ENCODE data around the gene TPPP2. TPM values are rescaled to one million over a fixed set of nuclear protein-coding genes. Genes with fewer than 3 reads are reported as not detected.
"Not testable (repeated sequence)": the region's sequence is repeated elsewhere in the genome, so short reads cannot be mapped to it uniquely, and the experiment has no call there.

TPPP2 gene
- total and polyA plus RNA-seq, 9 of the 15 experiments (the other 6 are each of a cell fraction or from before 2014, with no cell fraction given): 0.18 TPM; not detected in 8

- TF ChIP-seq CUX1 (CRISPR knock-in tag; IDR thresholded peaks at IDR 0.05): no peak
- TF ChIP-seq ZNF586 (CRISPR knock-in tag; conservative IDR thresholded peaks at IDR 0.05): no peak
- TF ChIP-seq RBM15 (IDR thresholded peaks at IDR 0.05; ENCODE audit: insufficient read depth, low read length): no peak
- no peak for TF ChIP-seq PREB (CRISPR knock-in tag; IDR thresholded peaks at IDR 0.05)
- no peak for TF ChIP-seq FUS (optimal IDR thresholded peaks at IDR 0.05; ENCODE audit: low read depth, low read length)
- no peak for TF ChIP-seq NFE2L1 (tag; IDR thresholded peaks at IDR 0.05; ENCODE audit: borderline replicate concordance, low read depth)
These were observed 47.2 kb upstream of the TPPP2 start (continued) for GRCh38 chr14:20982646-20983369.

GRCh38 chr14:20985650-20986049 lies 44.4 kb upstream of the TPPP2 start:
- H3K9me3 ChIP-seq (replicated peaks; ENCODE audit: control insufficient read depth, insufficient read depth, low read depth, low read length); H3K4me2 ChIP-seq (ENCODE audit: insufficient read depth, low read length); CTCF ChIA-PET (ENCODE audit: low intra/inter-chr PET ratio); H3K4me3 ChIP-seq; H3K9me1 ChIP-seq (ENCODE audit: control insufficient read depth, insufficient read depth, low read length); H4K20me1 ChIP-seq (replicated peaks; ENCODE audit: control insufficient read depth, insufficient read depth, low read length); intact Hi-C loops (cut with micrococcal nuclease); H2AFZ ChIP-seq (ENCODE audit: low read depth, low read length); H3K79me2 ChIP-seq (ENCODE audit: control insufficient read depth, insufficient read depth, low read length); BruUV-seq (replicated peaks); H3K9ac ChIP-seq (ENCODE audit: insufficient read depth in 1 of 2, low read depth in 2 of 2, low read length in 2 of 2); DNase-seq (ENCODE audit: extremely low read depth in 1 of 4, low spot score in 3 of 4); H3K27me3 ChIP-seq (ENCODE audit: control insufficient read depth in 2 of 2, insufficient read depth in 2 of 2, low read length in 2 of 2); FAIRE-seq; in situ Hi-C loops (cut with MboI); ATAC-seq; POLR2A ChIA-PET; H3K27ac ChIP-seq (ENCODE audit: extremely low read depth, low read depth, low read length); H3K36me3 ChIP-seq (ENCODE audit: control insufficient read depth, insufficient read depth, low read length): not testable (repeated sequence)
- no CpG with 5 or more reads among the region's 4 CpGs for WGBS (ENCODE audit: insufficient coverage, low coverage, missing lambda C conversion rate)
- peaks cover 7 to 10% of the 10 kb centered on the region in 2 experiments; a peak in 3 of 5 replicates for H3K4me1 ChIP-seq (replicated peaks in 1 of 2; ENCODE audit: control insufficient read depth in 2 of 2, insufficient read depth in 2 of 2, low read length in 2 of 2)

Data from K562 (cell line).